Astrocyte of the cerebellum (primary cell): ENCODE measurements around the gene SOX5.

Source experiments
- DNase-seq: peaks from one replicate; pipeline ENCODE4 v3.0.0-alpha.2; 2011; ENCODE audit warnings: low read depth
- H3K4me3 ChIP-seq: 2 replicates; pipeline ENCODE4 v1.5.1; 2011; ENCODE audit warnings: mild to moderate bottlenecking, low read depth, low read length, moderate library complexity
- CTCF ChIP-seq: IDR thresholded peaks from 2 replicates; pipeline ENCODE4 v1.5.1; 2012; ENCODE audit warnings: low read length, low read depth, moderate library complexity, mild to moderate bottlenecking; ENCODE audit errors: missing control alignments
- in situ Hi-C: cut with HindIII; loops from 2 replicates; pipeline ENCODE4 v1.10.0; 2017; ENCODE audit warnings: low sequenced_read_pairs

Gene SOX5

GRCh38 chr12:23921099-23921856 is 28.2 kb downstream of the SOX5 start:
- in situ Hi-C loops = no loop called here
- no peak overlapping the region for H3K4me3 ChIP-seq
- no peak for TF ChIP-seq CTCF
- no peak for DNase-seq

GRCh38 chr12:23911574-23911973 is 37.9 kb downstream of the SOX5 start:
- TF ChIP-seq CTCF = no peak
- no peak overlapping the region for H3K4me3 ChIP-seq
- no peak for DNase-seq
- in situ Hi-C loops = no loop called here

GRCh38 chr12:23909551-23909950 is 39.9 kb downstream of the SOX5 start:
- TF ChIP-seq CTCF = no peak
- in situ Hi-C loops = no loop called here
- H3K4me3 ChIP-seq = no peak overlapping the region
- DNase-seq = no peak

GRCh38 chr12:23906329-23906728 is 43.1 kb downstream of the SOX5 start:
- in situ Hi-C loops = no loop called here
- DNase-seq = peak; percentile 89
- no peak overlapping the region for H3K4me3 ChIP-seq
- no peak for TF ChIP-seq CTCF

GRCh38 chr12:23899434-23899833 is 50.0 kb downstream of the SOX5 start:
- no peak overlapping the region for H3K4me3 ChIP-seq
- in situ Hi-C loops = no loop called here
- no peak for TF ChIP-seq CTCF
- DNase-seq = no peak

GRCh38 chr12:23898121-23898520 is 51.3 kb downstream of the SOX5 start:
- in situ Hi-C loops = no loop called here
- H3K4me3 ChIP-seq = no peak overlapping the region
- no peak for DNase-seq
- TF ChIP-seq CTCF = no peak
